ENCODE data around the gene SLC35F4.

SLC35F4 gene

DNA sequence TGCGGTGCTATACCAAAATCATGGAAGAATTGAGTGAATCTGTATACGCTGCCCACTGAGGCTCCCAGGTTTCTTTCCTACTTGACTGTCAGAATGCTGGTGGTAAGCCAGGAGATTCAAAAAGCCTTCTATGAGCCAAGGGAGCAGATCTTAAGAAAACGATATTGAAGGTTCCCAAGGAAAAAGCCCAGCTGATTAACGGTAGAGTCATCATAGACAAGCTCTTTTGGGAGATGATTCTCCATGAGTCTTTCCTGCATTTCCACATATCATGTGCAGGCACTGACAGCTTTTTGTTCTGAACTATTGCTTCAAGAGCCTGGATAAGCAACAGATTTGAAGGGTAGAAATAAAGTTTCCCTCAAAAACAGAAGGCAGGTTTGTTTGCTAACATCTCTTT is 17.5 kb downstream of the SLC35F4 start:
- no peak for DNase-seq (ENCODE audit: low spot score)

DNA sequence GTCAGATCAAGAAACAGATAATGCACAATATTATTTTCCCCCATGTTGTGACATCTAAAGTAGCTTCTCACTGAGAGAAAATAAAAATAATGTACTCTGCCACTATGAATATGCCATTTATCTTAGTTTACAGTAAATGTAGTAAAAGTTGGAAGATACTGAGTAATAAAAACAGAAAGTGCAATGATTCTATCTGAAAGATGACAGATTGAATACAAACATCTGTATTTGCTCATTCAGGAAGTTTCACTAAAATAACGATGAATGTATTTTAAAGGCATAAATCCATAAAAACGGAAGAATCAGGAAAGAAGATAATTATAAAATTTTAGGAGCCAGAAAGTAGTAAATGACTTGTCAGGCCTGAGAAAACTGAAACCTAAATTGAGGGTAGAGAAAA is 18.2 kb downstream of the SLC35F4 start:
- DNase-seq (ENCODE audit: low spot score): no peak

DNA sequence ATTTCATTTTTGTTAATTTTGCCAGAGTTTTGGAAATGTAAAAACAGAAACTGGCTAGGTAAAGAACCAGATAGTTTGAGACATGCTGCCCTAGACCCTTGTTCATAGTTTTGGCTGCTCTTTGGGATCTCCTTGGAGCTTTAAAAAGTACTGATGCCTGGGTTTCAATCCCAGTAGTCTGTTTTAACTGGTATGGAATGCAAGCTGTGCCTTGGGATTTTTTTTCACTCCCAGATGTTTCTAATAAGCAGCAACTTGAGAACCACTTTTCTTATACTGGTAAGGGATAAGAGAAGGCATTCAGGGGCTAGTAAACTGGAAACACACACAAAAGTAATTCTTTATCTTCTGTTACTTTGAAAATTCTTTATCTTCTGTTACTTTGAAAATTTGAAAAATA is 18.8 kb downstream of the SLC35F4 start:
- no peak for DNase-seq (ENCODE audit: low spot score)

DNA sequence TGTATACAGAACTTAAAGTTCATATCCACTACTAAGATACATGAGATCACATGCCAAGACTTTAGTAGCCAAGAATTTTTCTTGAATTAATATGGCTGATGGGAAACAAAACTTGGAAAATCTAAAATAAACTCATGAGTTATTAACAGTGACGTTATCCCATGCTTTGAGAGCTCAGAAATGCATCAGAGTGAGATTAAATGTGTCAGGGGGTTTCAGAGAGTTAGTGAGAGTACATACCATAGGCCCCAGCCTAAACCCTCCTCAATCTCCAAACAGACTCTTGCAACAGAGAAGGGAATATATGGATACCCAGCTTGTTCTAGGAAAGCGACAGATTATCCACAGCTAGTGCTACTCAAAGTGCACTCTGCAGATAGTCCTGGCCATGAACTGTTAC is 19.3 kb downstream of the SLC35F4 start:
- no peak for DNase-seq (ENCODE audit: low spot score)

DNA sequence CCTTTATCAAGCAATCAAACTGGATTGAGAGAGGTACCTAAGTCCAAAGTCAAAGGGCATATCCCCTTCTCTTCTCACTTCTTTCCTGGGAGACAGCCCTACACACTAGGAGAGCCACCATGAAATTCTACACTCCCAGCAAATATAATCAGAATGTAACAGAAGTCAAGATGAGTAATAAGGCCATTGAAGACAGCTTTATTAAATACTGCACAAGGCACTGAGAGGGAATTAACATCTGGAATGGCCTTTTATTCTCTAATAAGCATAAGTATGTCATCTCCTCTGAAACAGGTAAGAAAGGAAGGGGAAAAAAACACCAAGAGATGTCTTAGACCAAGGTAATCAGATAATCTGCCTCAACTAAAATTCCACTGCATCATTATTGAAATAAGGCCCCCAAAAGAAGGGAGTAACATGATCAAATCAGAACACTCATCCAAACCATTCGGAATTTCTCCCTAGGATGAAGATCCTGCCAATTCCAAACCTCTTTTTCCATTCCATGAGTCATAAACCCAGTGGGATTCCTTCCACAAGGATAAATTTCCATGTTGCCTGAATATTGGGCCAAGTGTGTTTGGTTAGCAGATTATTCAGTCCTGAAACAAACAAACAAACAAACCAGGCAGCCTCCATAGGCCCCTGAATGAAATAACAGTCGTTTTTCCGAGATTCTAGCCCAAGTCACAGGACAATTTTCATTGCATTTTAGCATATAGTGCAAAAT is 19.9 kb downstream of the SLC35F4 start:
- no peak for DNase-seq (ENCODE audit: low spot score)

DNA sequence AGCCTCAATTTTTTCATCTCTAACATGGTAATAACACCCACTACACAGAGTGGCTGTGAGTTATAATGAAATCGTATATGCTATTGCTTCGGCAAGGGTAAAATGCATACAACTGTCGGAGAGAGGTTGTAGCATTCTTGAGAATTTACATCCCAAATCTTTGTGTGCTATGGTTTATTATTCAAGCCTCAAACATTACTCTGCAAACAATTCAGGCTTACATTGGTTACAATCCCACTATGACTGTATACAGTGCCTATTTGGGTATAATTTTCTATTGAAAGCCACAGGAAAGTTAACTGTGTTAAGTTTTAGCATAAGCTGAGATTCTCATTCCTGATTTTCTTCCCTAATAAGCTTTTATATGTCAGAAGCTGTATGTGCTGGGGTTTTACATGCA is 20.6 kb downstream of the SLC35F4 start:
- no peak for DNase-seq (ENCODE audit: low spot score)

DNA sequence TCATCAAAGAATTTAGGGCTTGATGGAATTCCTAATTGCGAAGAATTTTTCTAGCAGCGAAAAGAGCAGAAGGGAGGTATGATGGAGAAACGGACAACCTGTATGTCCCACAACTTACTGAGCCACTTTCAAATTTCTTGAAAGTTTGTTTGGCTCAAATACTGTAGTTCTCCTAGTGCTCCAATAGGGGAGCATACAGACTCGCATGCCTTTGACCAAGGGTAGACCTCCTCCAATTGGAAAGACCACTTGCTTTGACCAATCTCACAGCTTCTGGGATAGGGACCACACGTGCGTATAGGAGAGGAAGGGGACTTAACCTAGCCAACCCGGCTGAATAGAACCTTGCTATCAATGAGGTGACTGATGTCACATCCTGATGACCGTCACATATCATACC is 28.6 kb downstream of the SLC35F4 start:
- DNase-seq (ENCODE audit: low spot score): no peak

DNA sequence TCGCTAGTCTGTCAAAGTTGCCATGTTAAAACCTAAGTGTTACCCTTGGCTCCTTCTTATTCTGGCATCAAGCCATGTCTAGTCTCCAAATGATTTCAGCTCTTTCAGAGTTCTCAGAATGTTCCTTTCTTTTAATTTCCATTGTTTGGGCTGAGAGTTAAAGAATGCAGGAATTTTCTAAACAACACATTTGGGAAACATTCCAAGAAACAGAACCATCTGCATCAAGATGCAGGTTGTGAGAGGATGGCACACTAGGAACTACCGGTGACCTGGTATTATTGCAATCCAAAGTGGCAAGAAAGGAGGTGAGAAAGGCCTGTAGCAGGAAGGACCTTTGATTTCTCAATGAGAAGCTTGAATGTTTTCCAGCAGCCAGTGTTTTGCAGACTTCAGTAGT is 30.1 kb downstream of the SLC35F4 start:
- DNase-seq (ENCODE audit: low spot score): no peak

DNA sequence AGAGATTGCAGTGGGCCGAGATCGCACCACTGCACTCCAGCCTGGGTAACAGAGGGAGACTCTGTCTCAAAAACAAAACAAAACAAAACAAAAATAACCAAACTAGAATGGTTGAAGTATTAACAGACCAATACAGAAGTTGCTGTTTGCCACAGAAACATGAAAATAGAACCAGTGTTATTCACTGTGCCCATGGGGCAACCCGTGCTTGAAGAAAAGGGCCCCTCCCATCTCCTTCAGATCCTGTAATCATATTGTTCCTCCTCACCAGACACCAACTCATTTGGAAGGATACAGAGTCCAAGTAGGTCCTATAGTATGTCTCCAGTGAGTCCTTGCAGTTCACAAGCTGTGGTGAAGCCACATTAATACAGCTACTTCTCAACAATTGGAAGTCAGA is 30.9 kb downstream of the SLC35F4 start:
- DNase-seq (ENCODE audit: low spot score): no peak

DNA sequence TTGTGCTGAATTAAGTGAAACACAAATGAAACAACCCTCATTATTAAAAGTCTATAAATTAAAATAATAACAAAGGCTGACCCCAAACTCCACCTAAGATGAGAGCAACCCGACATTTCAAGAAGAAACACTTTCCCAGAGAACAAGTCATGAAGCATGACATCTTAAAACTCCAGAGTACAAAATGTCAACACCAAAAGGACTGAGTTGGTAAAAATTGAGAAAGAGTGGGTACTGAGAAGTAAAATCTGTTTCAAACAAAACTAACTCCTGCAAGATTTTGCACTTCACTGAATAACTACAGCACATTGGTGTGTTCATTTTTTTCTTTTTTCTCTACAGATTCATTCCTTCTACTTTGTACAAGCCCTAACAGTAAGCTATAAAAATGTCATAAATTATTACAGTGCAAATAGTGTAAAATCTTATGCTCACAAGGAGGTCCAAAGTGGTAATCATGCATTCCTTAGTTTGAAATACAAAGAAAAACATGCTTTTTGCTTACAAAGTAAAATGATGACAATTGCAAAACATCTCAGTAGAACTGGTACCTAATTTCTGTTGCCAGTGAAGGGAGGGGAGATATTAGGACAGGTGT is 31.8 kb downstream of the SLC35F4 start:
- DNase-seq (ENCODE audit: low spot score): no peak

DNA sequence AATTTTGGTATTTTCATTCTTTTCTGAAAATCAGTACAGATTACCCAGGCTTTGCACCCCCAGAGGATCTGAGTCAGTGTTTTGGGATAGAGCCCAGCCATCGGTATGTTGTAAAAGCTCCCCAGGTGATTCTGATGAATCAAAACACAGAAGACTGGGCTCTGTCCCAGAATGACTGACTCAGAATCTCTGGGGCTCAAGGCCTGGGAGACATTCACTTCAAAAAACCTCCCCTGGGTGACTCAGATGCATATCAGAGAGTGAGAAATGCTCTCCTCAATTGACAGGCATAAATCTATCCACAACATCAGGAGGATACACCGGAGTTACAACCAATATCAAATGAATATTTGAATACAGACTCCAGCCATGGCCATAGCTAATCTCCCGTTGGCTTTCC is 32.6 kb downstream of the SLC35F4 start:
- DNase-seq (ENCODE audit: low spot score): peak; percentile 10

DNA sequence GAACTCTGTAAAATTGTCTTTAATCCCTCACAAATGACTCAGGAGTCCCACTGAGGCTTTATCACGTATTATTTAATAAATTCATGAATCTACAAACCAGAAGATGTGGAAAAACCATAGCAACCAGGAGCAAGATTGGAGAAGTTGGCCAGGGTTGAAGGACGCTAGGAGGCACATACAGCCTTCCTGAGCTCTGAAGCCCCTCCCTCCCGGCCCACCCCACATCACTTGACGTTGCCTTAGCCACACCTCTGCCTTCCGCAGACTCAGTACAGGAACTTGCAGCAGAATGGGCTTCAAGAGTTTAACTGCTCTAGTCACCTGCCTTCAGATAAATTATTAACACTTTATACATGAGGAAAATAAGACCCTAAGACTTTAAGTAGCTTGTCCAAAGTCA is 33.9 kb downstream of the SLC35F4 start:
- DNase-seq (ENCODE audit: low spot score): no peak

DNA sequence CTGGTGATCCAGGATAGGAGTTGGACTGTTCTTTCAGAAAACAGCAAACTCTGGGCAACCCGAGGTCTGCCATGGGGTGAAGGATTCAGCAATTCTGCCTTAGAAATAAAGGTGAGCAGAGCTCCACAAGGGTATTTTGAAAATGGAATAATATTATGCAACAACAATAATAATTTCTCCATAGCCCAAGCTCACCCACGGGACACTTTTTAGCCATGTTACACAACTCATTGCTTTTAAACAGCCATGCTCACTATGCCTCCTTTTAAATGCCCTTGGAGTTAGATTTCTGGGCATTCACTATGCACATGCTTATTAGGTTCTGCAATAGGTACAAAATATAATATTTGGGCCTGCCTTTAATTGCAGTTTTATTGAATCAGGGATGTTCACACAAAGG is 37.2 kb downstream of the SLC35F4 start:
- no peak for DNase-seq (ENCODE audit: low spot score)

DNA sequence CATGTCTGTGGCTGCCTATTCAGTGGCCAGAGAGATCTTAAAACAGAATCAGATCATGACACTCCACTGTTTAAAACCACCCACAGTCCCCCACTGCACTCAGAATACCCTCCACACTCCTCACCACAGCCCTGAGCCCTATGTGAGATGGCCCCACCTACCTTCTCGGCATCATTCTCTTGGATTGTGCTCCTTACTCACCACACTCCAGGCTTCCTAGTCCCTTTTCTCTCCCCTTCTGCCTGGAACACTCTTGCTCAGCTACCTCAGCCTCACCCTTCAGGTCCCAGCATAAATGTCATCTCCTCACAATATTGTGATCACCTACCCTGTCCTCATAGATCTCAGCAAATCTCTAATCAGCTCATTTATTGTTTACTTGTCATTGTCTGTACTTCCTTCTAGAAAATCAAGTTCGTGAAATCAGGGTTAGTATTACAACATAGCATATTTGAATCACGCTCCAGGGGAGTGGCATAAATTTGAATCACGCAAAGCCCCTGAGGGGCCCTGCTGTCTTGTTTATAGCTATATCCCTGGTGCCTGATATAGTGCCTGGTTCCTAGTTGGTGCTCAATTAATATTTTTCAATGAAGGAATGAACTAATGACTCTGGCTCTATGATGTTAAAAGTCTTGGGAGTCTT is 42.8 kb downstream of the SLC35F4 start:
- no peak for DNase-seq (ENCODE audit: low spot score)

DNA sequence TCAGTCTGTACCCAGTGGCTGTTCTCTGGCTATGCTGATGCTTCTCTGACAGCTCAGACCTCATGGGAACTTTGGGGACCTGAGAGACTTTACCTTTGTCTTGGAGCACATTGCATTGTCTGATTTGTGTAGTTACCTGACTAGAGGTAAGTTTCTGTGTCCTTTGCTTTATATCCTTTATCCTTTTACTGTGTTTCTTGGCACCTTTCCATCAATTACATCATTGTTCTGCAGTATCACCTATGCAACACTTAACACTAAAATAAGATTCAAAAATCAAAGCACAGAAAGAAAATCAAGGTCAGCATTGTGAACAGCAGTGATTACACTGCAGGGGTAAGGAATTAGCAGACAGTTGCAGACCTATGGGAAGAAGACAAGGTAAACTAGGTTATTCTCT is 43.8 kb downstream of the SLC35F4 start:
- DNase-seq (ENCODE audit: low spot score): no peak

DNA sequence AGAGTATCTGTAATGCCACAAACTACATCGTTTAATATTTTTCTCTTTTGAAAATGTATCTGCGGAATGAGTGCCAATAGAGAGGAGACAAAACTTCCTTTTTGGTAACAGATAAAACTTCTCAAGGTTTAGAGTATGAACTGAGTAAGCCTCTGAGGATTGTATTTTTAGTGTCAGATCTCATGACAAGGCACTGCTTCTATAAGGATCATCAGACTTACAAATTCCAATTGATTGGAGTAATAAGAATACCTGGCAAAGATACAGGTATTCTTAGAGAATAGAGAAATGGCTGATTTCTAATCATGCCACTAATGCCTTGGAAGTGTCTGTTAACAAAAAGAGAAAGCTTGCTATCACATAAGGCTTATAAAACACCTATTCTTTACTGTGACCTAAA is 45.3 kb downstream of the SLC35F4 start:
- no peak for DNase-seq (ENCODE audit: low spot score)

DNA sequence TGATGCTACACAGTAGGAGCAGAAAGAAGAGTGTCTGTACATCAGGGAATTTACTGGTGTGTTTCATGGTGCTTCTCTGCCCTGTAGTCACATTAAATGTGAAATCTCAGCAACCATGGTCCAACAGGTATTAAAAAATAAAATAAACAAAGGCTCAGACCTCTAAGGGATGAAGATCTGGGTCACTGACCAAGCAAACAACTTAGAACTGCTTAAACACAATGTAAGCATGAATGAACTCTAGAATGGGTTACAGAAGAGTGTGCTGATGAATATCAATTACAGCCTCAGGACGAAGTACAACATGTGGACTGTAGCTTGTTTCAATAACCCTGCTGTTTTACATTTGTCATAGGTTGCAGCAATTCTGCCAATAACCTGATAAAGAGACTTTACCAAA is 47.4 kb downstream of the SLC35F4 start:
- DNase-seq (ENCODE audit: low spot score): no peak

DNA sequence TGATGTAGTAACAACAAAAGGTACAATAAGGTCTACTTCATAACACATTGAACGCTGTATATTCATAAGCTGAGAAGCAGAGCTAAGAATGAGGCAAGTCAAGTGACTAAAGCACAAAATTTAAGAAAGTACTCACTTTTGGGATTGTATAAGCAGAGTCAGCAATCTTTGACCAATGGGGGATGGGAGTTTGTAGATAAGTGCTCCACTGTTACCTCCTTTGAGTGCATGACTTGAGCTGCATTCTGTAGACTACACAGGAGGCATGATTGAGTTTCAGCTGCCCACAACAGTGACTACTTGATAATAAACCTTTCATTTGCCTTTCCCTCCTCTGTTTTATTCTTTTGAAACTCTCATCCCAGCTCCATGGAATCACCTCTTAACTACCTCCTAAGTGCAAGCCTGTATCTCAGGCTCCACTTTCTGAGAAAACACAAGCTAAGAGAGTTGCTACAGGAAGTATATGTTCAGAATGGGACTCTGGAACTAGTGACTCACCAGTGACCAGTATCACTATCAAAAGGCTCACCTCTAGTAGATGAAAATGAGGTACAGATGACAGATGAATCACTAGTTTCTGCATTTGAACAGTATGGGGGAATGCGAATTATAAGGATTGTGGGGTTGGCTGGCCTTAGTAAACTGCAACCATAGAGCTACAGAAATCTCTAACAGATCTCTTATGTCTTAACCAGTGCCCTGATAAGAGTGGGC is 49.2 kb downstream of the SLC35F4 start:
- no peak for DNase-seq (ENCODE audit: low spot score)

DNA sequence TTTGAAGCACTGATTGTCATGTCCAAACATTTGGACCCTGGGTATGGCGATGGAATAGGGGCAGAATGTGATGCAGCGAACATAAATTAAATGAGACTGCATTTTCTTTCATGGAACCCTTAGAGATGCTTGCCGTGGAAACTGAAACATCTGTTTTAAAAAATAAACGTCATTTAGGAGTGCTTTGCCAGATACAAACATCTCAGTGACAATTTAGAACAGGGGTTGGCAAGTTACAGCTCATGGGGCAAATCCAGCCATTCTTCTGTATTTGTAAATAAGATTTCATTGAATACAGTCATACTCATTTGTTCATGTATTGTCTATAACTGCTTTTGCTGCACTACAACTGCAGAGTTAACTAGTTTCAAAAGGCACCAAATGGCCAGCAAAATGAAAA is 51.2 kb downstream of the SLC35F4 start:
- DNase-seq (ENCODE audit: low spot score): no peak

DNA sequence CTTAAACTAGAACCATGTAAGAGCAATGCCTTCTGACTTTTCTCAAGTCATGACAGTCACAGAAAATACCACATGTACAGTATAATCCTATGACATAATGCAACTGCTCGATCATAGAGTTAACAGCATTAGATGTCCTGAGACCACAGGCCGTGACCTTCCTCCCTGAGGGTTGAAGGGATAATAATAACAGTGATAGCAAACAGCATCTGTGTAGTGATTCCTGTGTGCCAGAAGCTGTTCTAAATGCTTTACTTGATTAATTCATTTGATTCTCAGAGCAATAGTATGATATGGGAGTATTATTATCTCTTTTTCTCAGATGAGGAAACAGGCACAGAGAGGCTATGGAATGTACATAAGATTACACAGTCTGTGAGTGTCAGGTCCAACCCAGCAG is 53.2 kb downstream of the SLC35F4 start:
- DNase-seq (ENCODE audit: low spot score): no peak

DNA sequence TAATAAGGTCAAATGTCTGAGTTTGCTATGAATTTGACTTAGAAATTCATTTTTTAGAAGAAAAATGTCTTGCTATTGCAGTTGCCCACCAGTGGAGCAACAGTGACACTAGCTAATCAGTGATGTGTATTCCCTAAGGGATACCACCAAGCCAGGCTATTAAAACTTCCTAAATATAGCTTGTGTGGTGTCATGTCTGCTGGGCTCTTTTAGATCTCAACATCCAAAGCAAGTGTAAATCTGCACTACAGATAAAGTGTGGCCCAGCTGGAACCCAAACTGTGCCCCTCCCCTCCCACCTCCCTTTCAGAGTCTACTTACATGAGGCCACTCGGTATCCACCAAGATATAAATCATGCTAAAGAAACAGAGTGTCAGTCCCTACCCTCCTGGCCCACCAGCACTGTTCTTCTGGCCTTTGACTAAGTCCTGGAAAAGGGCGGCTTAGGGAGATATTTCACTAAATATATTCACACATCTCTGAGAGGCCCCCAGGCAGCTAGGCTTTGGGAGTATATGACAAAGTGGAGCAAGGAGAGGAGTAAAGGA is 53.8 kb downstream of the SLC35F4 start:
- DNase-seq (ENCODE audit: low spot score): no peak

DNA sequence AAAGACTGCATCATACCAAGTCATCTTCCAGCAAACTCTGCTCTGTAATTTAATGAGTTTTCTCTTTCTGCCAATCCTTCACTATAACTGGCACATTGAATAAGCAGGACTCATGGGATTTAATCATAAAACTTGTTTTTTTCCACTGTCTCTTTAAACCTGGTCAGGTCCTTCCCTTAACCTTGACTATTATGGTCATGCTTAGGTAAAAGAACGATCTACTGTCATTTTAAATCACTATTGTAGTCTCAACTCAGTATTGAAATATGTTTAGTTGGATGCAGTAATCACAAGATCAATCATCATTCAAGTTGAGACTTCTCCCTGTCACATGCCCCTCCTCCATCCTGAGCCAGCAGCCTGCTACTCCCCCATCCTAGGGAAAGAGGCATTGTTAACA is 56.1 kb downstream of the SLC35F4 start:
- no peak for DNase-seq (ENCODE audit: low spot score)

DNA sequence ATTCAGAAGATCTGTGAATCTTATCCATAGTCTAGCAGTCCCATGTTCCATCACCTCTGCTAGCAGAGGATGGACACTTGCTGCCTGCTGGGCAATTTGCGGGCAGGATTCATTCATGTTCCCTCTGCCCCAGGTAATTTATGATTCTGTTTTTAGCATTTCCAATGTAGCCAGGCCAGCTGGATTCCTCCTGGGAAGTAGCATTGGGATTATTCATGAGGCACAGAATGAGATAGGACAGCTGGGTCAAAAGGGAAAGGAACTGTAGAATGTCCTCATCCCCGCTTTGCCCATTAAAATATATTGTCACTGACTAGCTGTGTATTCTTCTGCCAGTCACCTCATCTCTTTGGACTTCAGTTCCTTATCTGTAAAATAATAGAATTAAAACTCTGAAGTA is 68.7 kb downstream of the SLC35F4 start:
- no peak for DNase-seq (ENCODE audit: low spot score)
